Measurements from ENCODE around the gene C11orf98. TPM values are rescaled to one million over a fixed set of nuclear protein-coding genes. Genes with fewer than 3 reads are reported as not detected.
"Not testable (repeated sequence)": the region's sequence is repeated elsewhere in the genome, so short reads cannot be mapped to it uniquely, and the experiment has no call there.

C11orf98 gene
- total RNA-seq, 1 experiment from 2014 or later: 154 TPM

GRCh38 chr11:62705413-62705812 lies 40.4 kb upstream of the C11orf98 start:
- Mint-ChIP-seq H3K27ac (peak overlapping the region; percentile 98), H3K4me3 (peak overlapping the region; percentile 92), H3K9me3 (no peaks in the 10 kb centered on the region), H3K36me3 (peaks cover 27% of the 10 kb centered on the region), H3K27me3 (ENCODE audit: low read depth) (no peaks in the 10 kb centered on the region; the same call in 1 of the 2 replicates), H3K4me1 (peaks cover 34% of the 10 kb centered on the region)
- ChIA-PET CTCF (interaction anchor here (0.5 to 3.5 kb wide), 15 partner anchors 10 to 311 kb away, joined by 3 to 24 read pairs (median 4); partner anchors contain the start of genes EML3, GANAB, HNRNPUL2 and LBHD1), POLR2A (interaction anchor here (1.0 to 6.0 kb wide), 7 partner anchors 22 to 114 kb away, joined by 4 to 35 read pairs (median 6); partner anchors contain the start of genes C11orf98, CSKMT, HNRNPUL2 and LBHD1)
- DNase-seq (ENCODE audit: low spot score): no peak
- no peak for ATAC-seq
- TF ChIP-seq NR1H2 (CRISPR knock-in tag; IDR thresholded peaks at IDR 0.05) (no peak), CREM (CRISPR knock-in tag; IDR thresholded peaks at IDR 0.05) (no peak), ZNF425 (CRISPR knock-in tag; conservative IDR thresholded peaks at IDR 0.05) (no peak), USF1 (CRISPR knock-in tag; IDR thresholded peaks at IDR 0.05) (no peak), PREB (CRISPR knock-in tag; IDR thresholded peaks at IDR 0.05; ENCODE audit: borderline replicate concordance) (no peak), ZNF416 (CRISPR knock-in tag; IDR thresholded peaks at IDR 0.05) (no peak), ZNF423 (CRISPR knock-in tag; IDR thresholded peaks at IDR 0.05) (no peak), EMX1 (CRISPR knock-in tag; IDR thresholded peaks at IDR 0.05) (no peak), IRF2 (CRISPR knock-in tag; IDR thresholded peaks at IDR 0.05; ENCODE audit: borderline replicate concordance, low read depth) (no peak), TEAD1 (CRISPR knock-in tag; IDR thresholded peaks at IDR 0.05) (no peak), MAX (CRISPR knock-in tag; IDR thresholded peaks at IDR 0.05) (no peak), HMGXB4 (CRISPR knock-in tag; IDR thresholded peaks at IDR 0.05) (no peak), STAT6 (CRISPR knock-in tag; conservative IDR thresholded peaks at IDR 0.05; ENCODE audit: low read depth) (no peak), ZBTB43 (CRISPR knock-in tag; IDR thresholded peaks at IDR 0.05) (no peak), SMAD4 (CRISPR knock-in tag; IDR thresholded peaks at IDR 0.05) (no peak), ZNF671 (CRISPR knock-in tag; IDR thresholded peaks at IDR 0.05) (no peak), OVOL2 (CRISPR knock-in tag; IDR thresholded peaks at IDR 0.05; ENCODE audit: borderline replicate concordance) (no peak), SOX15 (CRISPR knock-in tag; IDR thresholded peaks at IDR 0.05) (no peak), ERG (CRISPR knock-in tag; IDR thresholded peaks at IDR 0.05) (no peak), ZNF219 (CRISPR knock-in tag; IDR thresholded peaks at IDR 0.05; ENCODE audit: borderline replicate concordance) (no peak)

GRCh38 chr11:62703921-62704320 lies 38.9 kb upstream of the C11orf98 start:
- H3K27me3 Mint-ChIP-seq (ENCODE audit: low read depth); H3K27ac Mint-ChIP-seq; CTCF ChIA-PET; H3K4me3 Mint-ChIP-seq; H3K9me3 Mint-ChIP-seq; ATAC-seq; DNase-seq (ENCODE audit: low spot score): not testable (repeated sequence)
- Mint-ChIP-seq H3K4me1 (peaks cover 28% of the 10 kb centered on the region), H3K36me3 (peaks cover 28% of the 10 kb centered on the region)
- POLR2A ChIA-PET: interaction anchor here (0.6 to 1.1 kb wide), 2 partner anchors 14 to 39 kb away, joined by 3 to 8 read pairs; partner anchors contain the start of genes C11orf98, CSKMT and LRRN4CL

Measured in WTC11 (cell line).